ENCODE measurements around the gene GPATCH2L.
A peak's percentile ranks its signal among the peaks of the same experiment; 100 is the strongest.

GPATCH2L gene

DNA sequence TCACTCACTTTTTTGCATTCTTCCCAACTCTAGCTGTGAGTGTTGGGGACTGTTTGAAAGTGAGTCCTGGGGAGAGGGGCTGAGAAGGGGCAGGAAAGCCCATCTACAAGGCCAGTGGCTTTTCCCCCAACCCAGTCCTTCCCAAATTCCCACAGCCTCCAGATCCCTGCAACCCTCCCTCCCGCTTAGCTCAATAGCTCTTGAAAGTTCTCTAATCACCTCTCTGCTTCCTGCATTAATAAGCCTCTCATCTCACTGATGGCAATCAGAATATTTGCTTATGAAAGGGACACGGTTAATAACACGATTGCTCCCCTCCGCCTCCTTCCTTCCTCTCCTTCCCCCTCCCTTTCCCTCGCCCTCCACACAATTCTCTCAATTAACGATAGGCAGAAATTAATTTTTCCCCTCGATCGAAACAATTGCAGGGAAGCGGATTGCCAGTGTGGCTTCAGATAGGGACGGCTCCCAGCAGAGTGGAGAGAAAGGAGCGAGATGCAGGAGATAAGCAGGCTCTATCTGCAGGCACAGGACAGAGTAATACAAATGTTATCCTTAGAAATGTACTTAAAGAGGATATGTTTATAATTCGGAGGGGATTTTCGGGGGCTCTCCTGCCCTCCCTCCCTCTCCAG is 15.1 kb upstream of the GPATCH2L start:
- no peak for DNase-seq

- DNase-seq: no peak
Measured at GRCh38 chr14:76138119-76138757, 13.5 kb upstream of the GPATCH2L start.

DNA sequence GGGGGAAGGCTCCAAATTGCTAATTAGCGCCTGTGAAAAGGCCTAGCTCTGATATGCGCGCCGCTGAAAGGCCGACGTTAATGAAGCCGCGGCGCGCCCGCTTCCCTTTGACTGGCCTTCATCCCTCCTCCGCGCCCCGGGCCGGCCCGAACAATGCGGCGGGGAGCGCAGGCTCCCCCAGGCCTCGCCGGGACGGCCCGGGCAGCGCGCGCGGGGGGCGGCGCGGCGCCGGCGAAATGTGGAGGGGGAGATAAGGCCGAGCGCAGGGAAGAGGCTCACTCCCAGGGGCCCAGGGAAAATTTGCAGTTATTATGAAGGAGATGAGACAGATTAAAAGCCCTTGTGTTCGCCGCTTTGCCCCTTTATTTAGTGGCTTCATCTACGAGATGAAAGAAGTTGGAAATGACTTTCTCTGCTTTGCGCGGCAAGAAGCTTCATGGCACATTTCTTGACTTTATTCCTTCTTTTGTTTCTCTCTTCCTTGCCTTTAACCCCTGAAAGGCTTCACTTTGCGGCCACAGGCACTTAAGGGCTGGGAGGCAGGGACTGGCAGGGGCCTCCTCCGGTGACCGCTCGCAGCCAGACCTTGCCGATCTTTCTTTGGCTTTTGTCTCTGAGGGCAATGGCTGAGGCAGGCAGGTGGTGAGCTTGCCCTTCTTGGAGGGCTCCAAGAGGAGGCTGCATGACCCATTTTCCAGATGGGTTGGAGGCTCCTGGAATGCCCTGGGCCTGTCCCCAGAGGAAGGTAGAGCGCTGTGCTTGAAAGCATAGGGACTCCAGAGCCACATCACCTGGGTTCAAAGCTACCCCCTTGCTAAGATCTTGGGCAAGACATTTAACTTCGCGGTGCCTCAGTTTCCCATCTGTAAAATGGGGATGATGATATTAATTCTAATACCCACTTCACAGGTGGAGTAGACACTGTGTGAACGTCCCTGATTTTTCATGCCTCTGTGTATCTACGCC is 12.7 kb upstream of the GPATCH2L start:
- DNase-seq: no peak

GRCh38 chr14:76143642-76144041 is 8.1 kb upstream of the GPATCH2L start:
- no peak for DNase-seq

GRCh38 chr14:76146976-76147375 is 4.7 kb upstream of the GPATCH2L start:
- DNase-seq: no peak

- DNase-seq: no peak
Measured at GRCh38 chr14:76149196-76149595, 2.5 kb upstream of the GPATCH2L start.

DNA sequence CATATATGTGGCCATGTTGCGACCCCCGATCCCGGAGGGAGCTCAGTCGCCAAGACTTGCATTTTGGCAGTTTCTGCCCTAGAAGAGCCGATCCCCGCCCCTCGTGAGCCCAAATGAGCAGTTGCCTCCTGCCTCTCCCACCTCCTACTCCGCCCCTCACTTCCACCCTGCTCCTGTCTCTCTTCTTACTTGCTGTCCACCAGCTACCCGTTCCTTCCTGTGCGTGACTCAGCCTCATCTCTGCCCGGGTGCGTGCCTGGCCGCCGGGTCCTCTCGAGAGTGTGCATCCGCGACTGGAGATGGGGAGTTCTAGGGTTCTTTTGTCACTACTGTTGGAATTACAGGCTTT is 585 bp downstream of the GPATCH2L start:
- no peak for DNase-seq

GRCh38 chr14:76153919-76154318 is 2.2 kb downstream of the GPATCH2L start:
- DNase-seq: no peak

DNA sequence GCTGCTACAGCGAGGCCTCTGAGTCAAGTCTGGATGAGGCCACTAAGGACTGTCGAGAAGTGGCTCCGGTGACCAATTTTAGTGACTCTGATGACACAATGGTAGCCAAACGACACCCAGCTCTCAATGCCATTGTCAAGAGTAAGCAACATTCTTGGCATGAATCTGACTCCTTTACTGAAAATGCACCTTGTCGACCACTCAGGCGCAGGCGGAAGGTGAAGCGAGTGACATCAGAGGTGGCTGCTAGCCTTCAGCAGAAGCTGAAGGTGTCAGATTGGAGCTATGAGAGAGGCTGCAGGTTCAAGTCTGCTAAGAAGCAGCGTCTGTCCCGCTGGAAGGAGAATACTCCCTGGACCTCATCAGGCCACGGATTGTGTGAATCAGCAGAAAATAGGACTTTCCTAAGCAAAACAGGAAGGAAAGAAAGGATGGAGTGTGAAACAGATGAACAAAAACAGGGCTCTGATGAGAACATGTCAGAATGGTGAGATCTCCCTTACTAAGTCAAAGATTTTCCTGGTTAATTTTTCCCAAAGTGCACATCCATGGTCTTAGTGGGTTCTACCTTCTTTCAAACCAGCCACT is 2.9 kb downstream of the GPATCH2L start:
- DNase-seq: no peak

- no peak for DNase-seq
Measured at GRCh38 chr14:76163668-76164363, 12.1 kb downstream of the GPATCH2L start.

DNA sequence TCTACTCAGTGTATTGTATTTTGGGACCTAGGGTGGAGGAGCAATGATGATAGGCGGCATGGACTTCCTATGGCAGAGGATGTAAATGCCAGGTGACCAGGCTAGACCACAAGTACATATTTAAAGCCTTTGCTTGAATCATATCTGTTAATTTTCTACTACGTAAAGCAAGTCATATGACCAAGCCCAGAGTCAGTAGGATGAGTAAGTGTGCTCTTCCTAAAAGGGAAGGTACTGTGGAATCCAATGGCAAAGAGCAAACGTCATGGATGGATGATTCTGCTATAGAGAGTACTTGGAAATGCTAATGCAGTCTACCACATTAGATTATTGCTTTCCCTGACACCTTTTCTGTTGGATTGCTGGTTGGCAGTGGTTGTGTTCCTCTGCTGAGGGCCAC is 16.8 kb downstream of the GPATCH2L start:
- no peak for DNase-seq

DNA sequence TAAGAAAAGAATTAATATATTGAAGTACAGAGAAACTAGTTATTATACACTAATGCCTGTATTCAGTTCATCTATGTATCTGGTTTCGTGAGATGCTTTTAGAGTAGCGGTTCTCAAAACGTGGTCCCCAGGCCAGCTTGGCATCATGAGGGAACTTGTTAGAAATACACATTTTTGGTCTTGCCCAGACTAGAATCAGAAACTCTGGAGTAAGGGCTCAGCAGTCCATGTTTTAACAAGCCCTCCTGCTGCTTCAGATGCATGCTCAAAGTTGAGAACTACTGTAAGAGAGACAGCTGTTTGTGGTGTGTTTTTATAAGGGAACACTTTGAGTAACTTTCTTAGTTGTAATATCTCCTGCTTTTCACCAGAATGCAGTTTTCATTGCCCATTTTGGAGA is 18.1 kb downstream of the GPATCH2L start:
- no peak for DNase-seq

DNA sequence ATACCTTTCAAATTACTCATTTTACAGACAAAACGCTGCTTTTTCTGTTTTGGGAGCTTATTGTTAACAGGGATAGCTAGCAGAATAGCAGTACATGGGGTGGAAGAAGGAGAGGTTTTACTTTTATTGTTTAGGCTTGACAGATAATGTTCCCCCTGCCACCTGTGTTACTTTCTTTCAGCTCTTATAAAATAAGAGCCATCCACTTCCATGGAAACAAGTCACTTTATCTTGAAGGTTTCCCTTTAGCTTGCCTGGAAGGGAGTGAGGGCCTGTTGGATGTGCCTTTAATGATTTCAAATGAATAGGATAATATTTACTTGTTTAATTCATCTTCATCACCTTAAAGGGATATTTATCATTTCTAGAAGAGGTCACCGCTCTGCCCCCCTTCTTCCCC is 23.3 kb downstream of the GPATCH2L start:
- DNase-seq: no peak

- DNase-seq: no peak
Measured at GRCh38 chr14:76175942-76176341, 24.2 kb downstream of the GPATCH2L start.

DNA sequence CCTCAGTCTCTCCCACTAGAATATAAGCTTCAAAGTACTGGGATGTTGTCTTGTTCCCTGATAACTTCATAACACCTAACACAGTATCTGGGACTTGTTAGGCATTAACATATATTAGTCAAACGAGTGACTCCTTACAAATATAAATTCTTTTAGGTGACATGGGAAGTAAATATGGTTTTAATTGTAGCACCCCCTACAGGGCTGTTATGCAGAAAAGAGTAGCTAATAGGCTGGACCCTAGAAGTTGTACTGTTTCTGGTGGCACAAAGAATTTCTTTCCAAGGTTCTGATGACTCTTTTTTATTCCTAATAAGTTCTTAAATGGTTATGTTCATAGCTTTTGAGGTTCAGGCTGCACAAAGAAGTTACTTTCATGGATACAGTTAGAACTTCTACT is 29.8 kb downstream of the GPATCH2L start:
- no peak for DNase-seq

DNA sequence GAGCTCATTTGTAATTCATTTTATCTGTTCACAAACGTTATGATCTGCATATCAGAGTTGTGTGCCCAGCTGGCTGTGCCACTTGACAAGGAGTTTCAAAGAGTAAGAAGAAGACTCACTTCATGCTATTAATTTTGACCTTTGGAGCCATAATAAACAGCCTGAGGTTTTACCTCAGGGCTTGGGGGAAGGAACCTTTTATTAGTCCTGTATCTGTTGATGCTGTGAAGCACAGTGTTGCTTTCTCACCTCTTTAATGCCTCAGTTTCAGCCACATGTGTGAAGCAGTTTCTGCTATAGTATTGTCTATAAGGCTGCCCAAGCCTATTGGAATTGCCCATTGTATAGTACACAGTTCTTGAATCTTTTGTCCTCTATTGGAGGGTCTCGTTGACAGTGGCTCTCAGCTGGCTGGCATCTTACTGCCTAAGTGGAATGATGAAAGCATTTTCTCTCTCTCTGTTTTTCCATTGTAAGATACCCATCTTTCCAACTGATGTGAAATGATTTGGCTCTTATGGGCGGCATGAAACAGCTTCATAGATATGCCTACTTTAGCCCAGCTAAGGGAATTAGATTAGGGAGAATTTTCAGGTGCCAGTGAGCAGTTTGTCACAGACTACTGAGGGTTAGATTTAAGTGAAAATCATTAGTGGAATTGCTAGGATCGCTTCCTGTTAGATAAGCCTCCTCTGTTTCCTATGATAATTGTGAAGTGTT is 34.7 kb downstream of the GPATCH2L start:
- DNase-seq: peak; percentile 21

GRCh38 chr14:76191297-76191696 is 39.6 kb downstream of the GPATCH2L start:
- DNase-seq: no peak

DNA sequence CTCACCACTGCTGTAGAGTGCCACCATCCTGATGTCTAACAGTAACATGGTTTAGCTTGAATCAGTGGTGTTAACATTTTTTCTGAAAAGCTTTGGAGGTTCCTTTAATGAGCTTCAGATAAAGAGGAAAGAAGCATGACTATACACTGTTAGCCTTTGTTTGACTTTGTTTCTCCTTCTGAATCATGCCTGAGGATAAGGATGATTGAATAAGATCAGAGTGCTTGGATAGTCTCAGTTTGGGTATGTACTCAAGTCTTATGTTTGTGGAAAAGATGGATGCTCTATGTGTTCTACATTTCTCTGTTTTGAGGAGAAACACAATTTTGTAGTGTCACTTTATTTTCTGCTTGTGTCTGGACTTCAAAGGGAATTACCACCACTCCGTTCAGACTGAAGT is 42.0 kb downstream of the GPATCH2L start:
- DNase-seq: no peak

GRCh38 chr14:76194327-76194726 is 42.6 kb downstream of the GPATCH2L start:
- no peak for DNase-seq

- no peak for DNase-seq
Measured at GRCh38 chr14:76195003-76195402, 43.3 kb downstream of the GPATCH2L start.

DNA sequence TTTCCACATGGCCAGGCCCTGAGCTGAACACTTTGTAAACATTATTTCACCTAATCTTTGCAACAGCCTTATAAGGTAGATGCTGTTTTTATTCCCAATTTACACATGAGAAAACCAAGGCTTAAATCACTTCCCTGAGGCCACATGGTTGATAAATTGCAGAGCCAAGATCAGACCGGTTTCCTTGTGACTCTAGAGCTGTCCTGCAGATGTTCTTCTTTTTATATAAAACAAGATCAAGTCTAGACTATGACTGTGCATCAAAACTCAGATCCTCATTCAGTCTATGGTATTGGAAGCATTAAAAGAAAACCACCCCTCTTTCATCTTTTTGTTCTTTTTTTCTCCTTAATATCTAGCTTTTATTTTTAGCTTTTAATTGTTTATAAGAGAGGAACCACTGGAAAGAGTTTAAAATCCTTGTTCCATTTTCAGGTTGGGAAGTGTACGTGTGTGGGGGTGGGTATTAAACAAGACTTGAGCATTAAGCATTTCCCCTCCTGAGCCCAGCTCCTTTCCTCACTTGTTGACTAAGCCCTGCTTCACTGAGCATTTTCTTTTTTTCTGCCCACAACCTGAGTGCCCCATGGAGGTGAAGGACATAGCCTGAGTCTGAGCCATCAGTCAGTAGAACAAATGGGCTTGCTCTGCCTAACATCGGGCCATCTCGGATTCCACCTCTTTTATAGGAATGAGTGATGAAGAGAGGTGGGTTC is 45.4 kb downstream of the GPATCH2L start:
- DNase-seq: no peak

- DNase-seq: no peak
Measured at GRCh38 chr14:76201162-76201561, 49.4 kb downstream of the GPATCH2L start.

Measured in NCI-H526 treated with DMSO at 0.1 percent for 48 hours (cell line).